ENCODE results near the gene SMG6.

SMG6 gene

DNA sequence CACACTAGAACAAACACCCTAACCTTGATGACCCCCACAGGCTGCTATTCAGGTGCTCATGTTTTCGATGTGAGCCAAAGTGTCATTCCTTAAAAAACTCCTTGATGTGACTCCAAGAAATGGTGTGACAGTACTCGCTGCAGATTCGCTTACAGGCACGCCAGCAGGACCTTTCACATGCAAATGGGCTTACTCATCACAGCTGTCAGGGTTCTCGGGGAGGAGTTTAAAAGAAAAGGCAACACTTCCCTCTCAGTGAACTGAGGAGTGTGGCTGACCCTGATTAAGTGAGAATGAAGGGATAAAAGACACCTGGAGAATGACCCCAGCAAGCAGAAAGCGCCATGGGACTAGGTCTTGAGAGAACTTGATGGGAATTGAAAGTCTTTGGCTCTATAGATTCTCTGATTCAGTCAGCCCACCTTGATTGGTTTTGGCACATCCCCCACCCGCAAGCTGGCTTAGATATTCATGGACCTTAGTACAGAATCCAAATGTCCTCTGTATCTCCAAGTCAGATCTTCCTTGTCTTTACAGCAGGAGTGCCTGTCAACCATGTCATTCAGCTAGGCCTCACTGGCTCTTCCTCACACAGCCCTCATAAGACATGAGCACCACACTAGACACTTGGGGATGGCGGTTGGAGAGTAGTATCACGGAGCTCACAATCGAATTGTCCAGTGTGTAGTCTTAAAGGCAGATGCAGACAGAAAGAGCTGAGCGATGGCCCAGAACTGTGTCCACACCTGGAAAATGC lies 166.1 kb downstream of the SMG6 start:
- DNase-seq: peak; percentile 88

DNA sequence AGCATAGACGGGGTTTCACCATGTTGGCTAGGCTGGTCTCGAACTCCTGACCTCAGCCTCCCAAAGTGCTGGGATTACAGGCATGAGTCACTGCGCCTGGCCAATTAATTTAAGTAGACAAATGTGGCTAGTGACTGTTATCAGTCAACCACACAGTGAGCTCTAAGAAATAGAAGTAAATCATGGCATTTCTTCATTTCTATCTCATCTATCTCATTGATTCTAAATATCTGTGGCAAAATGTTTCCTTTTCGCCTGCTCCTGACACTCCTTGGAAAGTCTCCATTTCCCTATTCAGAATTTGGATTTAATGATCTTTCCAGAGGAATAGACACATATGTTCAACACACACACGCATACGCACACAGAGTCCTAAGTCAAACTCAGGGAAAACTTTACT lies 167.3 kb downstream of the SMG6 start:
- DNase-seq: peak; percentile 63

DNA sequence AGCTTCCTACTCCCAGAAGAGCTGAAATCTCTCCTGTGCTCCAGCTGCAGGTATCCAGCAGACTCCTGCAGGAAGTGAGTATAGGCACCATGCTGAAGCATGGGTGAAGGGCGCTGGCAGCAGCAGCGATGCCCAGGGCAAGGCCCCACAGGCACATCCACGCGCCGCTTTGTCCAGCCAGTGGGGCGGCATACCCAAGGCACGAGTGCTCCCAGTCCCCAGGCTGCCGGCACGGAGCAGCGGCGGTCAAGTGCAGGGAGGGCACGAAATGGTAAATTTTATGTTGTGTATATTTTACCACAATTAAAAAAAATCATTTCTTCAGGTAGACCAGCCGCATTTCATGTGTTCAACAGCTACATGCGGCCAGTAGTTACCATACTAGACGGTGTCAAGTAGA lies 175.6 kb downstream of the SMG6 start:
- no peak for DNase-seq

DNA sequence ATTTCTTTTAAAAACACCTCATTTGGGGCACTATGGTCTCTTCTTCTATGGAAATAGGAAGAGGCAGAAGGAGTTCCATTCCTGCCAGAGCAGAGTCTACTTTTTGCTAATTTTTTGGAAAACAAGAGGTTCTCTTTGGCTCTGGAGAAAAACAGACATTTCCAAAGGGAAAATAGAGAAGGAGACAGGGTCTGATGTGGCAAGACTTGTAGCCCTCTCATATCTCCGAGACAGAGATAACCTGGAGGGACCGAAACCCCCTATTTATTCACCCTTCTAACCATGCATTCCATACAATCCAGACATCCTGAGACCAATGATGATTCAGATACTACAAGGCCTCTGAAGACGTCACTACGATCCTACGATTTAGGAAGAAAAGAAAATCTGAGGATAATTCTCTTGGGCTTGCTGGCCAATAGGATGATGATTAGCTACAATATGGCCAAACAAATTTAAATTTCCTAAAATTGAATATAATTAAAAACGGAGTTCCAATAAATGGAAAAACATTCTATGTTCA lies 178.5 kb downstream of the SMG6 start:
- peak; percentile 71 for DNase-seq

DNA sequence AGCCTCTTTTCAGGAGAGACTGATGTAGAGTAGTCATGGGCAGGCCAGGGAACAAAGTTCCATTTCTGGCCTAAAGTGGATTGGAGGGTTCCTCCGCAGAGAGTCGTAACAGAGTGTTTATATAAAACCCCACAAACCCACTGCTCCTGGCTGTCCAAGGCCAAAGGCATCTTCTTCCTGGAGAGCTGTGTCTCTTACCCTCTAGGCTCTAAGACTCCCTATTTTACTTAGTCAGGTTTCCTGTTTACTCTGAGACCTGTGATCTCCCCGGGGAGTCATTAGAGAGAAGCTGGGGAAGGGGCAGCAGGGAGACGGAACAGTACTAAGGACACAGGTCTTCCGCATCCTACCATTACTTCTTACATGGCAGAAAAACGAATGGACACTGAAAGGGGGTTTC lies 179.2 kb downstream of the SMG6 start:
- DNase-seq: peak; percentile 50

DNA sequence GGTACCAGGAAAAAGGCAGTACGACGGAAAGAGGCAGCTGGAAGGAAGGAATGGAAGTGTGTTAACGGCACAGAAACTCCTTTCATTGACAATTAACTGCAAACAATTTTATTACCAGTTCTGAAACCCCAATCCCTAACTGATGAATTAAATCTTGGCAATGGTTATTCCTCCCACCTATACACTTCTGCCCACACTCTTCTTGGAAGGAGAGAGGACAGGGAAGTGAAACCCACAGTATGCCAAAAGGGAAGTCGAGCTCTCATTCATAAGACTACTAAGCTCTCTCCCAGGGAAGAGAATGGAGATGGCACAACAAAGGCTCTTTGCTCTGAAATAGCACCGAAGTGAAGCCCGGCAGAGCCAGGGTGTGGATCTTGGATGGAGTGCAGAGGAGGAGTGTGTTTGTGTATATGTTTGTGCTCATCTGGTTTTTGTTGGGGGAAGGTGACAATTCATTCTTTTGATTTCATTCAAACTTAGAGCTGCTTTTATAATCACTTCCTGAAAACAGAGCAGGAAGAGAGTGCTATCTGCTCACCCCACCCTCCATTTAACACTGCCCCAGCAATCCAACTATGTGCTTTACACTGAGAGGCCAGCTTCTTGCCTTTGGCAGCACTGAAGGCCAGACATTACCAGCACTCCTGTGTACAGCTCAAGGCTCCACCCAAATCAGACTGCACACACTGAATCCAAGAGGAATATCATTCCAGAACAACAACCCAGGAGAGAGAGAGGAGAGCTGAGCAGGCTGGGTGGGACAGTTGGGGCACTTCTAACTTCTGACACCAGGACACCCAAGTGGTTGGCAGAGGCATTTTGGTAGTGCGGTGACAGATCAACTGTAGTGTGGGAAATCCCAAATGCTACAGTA lies 180.0 kb downstream of the SMG6 start:
- peak; percentile 16 for DNase-seq

DNA sequence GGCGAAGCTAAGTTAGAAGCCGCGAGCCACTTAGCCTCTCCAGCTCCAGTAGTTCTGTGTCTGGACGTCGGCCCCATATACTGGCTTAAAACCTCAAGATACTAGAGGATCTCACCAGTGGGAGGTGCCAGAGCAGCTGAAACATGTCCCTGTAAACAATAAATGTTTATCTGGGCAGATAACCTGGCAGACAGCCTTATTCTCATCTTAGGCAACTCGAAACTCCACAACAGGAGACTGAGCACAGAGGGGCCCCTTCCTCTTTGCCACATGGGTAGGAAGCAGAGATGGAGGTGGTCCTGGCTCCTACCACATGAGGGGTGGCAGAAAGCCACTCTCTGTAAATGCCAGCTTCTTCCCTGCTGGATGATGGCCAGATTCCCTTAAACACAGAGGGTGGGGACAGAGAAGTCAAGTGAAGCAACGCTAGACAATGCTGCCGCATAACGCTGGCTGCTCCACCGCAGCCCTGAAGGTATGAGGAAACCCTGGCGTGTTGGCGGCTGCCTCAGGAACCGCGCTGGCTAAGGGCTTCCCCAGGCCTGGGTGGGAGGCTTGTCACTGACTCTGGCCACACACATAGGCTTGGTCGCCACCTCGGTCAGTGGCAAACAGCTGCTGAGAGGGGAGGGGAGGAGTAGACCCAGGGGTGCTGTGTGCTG lies 180.8 kb downstream of the SMG6 start:
- DNase-seq: no peak

DNA sequence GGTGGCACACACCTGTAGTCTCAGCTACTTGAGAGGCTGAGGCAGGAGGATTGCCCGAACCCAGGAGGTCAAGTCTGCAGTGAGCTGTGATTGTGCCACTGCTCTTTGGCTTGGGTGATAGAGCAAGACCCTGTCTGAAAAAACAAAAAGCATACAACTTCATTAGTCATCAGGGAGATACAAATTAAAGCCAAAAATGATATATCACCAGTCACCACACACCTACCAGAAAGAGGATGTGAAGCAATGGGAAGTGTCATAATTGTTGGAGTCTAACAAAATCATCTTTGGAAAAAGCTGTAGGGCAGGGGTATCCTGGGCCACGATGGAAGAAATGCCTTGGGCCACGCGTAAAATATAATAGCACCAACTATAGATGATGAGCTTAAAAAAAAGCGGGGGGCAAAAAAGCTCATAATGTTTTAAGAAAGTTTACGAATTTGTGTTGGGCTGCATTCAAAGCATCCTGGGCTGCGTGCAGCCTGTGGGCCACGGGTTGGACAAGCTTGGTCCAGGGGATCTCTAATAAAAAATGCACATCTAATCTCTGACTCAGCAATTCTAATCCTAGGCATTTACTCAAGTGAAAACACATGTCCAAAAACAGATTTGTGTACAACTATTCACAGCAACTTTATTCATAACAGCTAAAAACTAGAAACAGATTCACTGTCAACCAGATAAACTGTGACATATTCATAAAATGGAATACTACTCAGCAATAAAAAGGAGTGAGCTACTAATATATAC lies 182.8 kb downstream of the SMG6 start:
- DNase-seq: peak; percentile 17

DNA sequence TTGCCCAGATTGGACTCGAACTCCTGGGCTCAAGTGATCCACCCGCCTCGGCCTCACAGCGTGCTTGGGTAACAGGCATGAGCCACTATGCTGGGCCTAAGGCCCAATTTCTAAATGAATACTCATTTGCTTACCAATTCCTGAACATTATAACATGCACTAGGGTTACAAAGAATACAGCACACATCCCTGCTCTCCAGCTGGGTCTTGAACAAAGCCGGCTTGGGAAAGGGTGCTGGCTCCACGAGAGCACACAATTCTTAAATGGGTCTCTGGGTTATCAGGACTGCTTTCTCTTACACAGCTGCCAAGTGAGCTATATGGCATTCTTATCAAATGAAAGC lies 190.3 kb downstream of the SMG6 start:
- no peak for DNase-seq

DNA sequence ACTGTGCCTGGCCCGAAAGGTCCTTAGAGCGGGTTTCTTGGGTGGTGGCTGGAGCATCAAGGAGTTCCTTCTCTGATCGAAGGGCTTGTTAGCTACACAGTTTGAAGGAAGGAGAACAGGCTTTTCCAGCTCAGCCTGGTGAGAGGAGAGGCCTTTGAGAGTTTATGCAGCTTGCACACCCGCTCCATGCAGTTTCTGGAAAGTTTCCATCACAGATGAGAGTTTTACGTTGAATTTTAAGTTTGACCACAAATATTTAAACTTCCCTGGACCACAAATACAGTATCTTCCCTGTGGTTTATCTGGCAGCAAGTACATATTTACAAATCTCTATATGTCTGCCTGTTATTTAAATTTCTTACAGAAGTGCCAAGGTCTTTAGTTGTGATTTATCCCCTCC lies 191.9 kb downstream of the SMG6 start:
- DNase-seq: peak; percentile 69

DNA sequence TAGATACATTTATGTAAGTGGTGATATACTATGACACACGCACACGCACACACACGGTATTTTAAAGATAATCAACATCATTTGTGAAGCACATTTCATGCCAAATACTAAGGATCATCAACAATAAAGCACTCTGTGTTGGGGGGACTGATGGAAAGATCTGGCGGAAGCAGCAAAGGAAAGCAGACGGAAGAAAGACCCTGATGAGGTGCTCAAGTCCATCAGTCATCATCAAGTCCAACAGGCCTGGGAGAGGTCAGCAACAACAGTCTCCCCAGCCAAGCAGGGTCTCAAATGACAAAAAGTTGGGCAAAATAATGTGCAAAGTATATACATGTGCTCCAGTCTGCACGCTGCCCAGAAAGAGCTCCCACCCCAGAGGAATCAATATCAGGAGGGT lies 193.1 kb downstream of the SMG6 start:
- DNase-seq: no peak

DNA sequence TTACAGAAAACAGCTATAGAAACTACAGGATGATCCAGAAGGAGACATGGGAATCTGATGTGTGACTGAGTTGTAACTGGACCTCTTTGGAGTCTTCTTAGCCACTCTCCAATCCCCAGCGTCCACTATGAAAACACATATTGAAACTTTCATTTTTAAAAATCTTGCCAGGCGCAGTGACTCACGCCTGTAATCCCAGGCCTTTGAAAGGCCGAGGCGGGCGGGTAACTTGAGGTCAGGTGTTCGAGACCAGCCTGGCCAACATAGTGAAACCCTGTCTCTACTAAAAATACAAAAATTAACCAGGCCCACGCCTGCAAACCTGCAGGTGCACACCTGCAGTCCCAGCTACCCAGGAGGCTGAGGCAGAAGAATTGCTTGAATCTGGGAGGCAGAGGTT lies 195.4 kb downstream of the SMG6 start:
- DNase-seq: no peak

DNA sequence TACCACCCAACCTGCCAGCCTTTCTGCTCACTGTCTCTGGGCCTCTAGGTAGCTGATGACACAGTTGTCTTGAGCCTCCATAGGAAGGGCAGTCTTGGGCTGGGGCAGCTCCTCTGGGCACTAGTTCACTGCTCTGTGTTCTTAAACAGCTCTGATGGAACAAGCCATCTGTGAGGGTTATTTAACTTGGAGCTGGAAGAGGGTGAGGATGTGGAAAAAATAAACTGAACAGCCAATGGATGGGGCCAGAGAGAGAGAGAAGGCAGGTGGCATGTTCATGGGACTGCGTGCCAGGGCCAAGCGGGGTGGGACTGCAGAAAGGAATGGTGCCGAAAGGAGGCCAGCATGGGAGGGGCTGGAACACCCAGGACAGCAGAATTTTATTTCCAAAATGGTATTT lies 196.1 kb downstream of the SMG6 start:
- no peak for DNase-seq

DNA sequence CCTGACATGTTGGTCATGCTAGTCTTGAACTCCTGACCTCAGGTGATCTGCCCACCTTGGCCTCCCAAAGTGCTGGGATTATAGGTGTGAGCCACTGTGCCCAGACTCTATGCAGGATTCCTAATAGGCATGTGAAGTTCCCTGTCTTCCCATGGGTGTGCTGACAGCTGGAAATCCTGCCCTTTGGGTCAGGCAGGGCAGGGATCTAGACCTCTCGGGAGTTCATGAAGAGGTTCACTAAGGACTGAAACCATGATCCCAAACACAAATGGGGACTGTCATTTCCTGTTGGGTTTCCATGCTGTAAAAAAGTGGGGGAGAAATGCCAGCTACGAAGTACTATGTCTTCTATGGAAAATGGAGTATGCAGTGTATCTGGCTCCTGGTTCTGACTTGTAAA lies 196.5 kb downstream of the SMG6 start:
- no peak for DNase-seq

DNA sequence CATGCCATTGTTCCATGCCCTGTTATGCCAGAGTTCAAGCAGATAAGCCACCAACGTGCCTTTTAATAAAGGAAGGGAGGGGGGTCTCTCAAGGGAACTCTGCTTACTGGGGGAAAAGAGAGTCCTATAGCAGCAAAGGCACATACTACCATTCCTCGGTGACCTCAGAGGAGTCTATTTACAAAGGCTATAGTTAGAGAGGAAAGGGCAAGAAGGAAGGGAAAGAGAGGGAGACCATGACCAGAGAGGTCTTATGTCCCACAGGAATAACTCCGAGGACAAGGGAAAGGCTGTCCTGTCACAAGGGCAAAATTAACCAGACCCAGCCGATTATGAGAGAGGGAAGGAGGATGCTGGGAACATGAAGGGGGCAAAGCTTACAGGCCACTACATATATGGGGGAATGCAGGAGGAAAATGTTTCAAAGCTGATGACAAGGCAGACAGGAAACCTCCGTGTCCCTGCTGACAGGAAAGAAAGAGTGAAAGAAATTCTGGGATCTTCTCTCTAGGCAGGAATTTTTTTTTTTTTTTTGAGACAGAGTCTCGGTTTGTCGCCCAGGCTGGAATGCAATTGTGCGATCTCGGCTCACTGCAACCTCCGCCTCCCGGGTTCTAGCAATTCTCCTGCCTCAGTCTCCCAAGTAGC lies 197.2 kb downstream of the SMG6 start:
- no peak for DNase-seq

DNA sequence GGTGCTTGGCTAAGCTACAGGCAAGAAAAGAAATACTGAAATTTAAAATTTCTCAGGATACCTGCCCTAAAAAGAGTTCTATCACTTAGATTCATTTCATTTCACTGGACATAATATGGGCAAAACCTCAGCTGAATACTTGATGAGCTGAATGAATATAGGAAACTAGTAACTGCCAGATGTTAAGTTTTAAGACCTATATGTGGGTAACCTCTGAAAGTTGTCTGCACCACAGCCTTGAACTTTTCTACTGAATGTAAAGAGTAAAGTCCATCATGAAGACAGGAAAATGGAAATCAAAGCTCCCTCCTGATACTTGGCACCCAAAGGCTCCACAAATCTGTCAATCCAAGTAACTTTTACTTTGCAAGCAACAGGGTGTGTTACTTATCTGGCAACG lies 197.9 kb downstream of the SMG6 start:
- DNase-seq: no peak

DNA sequence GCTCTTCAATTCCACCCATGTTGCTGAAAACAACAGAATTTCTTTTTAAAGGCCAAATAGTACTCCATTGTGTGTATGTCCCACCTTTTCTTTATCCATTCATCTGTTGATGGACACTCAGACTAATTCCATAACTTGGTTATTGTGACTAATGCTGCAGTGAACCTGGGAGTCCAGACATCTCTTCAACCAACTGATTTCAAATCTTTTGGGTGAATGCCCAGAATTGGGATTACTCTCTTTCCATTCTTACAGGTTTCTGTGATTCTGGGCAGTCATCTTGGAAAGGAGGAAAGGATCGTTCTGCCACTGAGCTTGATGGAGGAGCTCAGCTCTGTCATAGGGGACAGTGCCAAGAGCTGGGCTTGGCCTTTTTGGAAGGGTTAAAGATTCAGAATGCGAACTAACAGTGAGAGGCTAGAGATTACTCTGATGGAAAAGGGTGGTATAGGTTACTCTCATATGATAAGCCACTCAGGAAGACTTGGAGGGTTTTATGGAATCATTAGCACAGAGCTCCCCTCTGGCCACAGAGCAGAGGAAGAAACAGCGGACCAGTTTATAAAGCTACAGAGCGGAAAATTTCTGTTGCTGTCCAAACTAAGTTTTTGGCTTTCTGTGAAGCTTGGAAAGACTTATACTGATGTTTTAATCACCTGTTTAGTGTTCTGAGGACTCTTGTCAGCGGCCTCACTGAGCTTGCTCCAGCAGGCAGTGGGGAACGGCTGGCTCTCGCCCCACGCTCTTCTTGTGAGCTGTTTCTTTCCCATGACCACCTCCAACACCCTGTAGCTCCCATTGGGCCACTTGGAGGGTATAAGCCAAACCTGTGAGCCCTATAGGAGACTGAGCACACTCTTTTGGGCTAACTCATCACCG lies 200.4 kb downstream of the SMG6 start:
- peak; percentile 76 for DNase-seq

DNA sequence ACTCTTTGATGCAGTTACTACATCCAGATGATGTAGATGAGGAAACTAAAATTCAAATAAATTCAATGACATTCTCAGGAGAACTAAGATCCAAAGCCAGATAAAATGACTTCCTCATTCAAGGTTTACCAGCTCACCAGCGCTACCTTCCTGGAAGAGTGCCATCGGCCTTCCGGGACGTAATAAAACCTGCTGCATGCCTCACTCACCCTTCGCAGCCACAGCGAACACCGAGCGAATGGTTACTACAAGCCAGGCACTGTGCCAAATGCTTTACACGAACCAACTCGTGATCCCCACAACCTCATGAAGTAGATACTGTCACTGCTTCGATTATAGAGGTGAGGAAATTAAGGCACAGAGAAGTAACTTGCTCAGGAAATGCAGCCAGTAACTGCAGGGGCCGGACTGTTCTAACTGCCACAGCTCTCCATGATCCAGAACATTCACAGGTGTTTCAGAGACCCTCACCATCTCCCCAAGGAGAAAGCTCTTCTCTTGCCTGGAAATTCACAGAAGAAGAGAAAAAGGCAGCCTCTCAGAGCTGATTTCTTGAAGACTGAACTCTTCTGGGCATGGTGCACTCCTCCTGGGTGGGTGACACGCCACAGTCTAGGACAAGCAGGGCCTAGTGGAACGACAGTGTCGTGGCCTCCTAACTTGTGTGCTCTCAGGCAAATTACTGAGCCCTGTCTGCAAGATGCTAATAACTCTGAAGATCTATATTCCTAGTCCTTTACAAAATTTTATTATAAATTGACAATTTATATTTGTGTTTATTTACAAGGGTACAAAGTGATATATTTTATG lies 201.9 kb downstream of the SMG6 start:
- DNase-seq: no peak

DNA sequence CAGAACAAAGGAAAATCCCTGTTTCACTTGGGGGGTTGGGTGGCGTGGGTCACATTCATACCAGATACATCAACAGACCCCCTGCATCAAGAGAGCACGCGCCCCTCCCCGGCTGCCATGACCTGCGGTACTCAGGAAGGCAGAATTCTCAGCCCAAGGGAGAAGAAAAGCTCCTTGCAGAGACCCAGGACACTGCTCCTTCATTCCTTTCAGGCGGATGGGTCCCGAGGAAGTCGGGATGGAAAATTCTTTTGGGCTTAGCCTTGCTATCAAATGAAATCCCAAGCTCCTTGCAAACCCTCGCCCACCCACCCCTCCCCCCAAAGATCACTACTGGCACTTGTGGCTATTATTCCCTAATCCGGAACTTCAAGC lies 208.1 kb downstream of the SMG6 start:
- DNase-seq: no peak

DNA sequence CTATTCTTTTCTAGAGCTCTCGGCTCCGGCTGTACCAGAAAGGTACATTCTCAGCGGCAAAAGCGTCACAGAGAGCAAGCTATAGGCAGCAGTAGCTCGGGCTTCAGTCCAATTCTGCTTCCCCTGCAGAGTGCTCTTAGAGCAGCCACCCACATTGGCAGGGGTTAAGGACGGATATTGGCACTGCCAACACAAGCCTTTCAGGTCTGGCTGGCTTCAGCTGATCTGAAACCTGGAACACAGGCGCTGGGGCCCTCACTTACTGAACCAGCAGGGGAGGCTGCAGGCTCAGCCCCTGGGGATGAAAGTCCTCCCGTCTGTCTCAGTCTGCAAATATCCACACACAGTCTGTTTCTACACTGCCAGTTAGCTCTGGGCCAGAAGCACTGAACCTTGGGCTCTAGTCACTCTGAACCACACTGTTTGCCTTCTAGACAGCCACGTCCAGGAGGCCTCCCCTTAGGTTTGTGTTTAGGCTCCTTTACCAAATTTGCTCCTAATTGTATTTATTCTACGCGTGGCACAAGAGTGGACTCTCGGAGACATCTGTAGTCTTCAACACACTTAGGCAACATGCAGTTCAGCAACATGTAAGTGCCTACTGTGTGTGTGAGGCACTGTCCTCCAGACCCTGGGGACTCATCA lies 208.6 kb downstream of the SMG6 start:
- DNase-seq: no peak

All from EL (cell line).